NOMO-1 treated with DMSO at 0.1 percent for 48 hours (cell line): Measurements from ENCODE around the gene NLRC4.
"Not testable (repeated sequence)": the region's sequence is repeated elsewhere in the genome, so short reads cannot be mapped to it uniquely, and the experiment has no call there.

Source experiments
- DNase-seq: peaks from one replicate; lab custom pipeline; 2025; ENCODE audit not compliant: unreplicated experiment; lab: John Stamatoyannopoulos, UW

The NLRC4 gene, protein sequence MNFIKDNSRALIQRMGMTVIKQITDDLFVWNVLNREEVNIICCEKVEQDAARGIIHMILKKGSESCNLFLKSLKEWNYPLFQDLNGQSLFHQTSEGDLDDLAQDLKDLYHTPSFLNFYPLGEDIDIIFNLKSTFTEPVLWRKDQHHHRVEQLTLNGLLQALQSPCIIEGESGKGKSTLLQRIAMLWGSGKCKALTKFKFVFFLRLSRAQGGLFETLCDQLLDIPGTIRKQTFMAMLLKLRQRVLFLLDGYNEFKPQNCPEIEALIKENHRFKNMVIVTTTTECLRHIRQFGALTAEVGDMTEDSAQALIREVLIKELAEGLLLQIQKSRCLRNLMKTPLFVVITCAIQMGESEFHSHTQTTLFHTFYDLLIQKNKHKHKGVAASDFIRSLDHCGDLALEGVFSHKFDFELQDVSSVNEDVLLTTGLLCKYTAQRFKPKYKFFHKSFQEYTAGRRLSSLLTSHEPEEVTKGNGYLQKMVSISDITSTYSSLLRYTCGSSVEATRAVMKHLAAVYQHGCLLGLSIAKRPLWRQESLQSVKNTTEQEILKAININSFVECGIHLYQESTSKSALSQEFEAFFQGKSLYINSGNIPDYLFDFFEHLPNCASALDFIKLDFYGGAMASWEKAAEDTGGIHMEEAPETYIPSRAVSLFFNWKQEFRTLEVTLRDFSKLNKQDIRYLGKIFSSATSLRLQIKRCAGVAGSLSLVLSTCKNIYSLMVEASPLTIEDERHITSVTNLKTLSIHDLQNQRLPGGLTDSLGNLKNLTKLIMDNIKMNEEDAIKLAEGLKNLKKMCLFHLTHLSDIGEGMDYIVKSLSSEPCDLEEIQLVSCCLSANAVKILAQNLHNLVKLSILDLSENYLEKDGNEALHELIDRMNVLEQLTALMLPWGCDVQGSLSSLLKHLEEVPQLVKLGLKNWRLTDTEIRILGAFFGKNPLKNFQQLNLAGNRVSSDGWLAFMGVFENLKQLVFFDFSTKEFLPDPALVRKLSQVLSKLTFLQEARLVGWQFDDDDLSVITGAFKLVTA

GRCh38 chr2:32264422-32265105 lies at the start of gene NLRC4:
TSS of gene NLRC4 (minus strand) at chr2:32264886. CDS start at chr2:32256775, 8,111 bp downstream.
- DNase-seq: peak; percentile 94

GRCh38 chr2:32310577-32310976 lies 45.9 kb upstream of the NLRC4 start:
- no peak for DNase-seq

- DNase-seq: not testable (repeated sequence)
Measured at GRCh38 chr2:32293966-32294562, 29.4 kb upstream of the NLRC4 start.

GRCh38 chr2:32293493-32293892 lies 28.8 kb upstream of the NLRC4 start:
- DNase-seq: not testable (repeated sequence)

- no peak for DNase-seq
Measured at GRCh38 chr2:32291746-32292145, 27.1 kb upstream of the NLRC4 start.

GRCh38 chr2:32290000-32290339 lies 25.3 kb upstream of the NLRC4 start:
- no peak for DNase-seq

- DNase-seq: peak; percentile 95
Measured at GRCh38 chr2:32289165-32289999, 24.7 kb upstream of the NLRC4 start.

GRCh38 chr2:32284321-32284720 lies 19.6 kb upstream of the NLRC4 start:
- DNase-seq: peak; percentile 5

- peak; percentile 5 for DNase-seq
Measured at GRCh38 chr2:32278478-32278853, 13.8 kb upstream of the NLRC4 start.

GRCh38 chr2:32277674-32278477 lies 13.2 kb upstream of the NLRC4 start, which contains the start of gene YIPF4:
TSS of gene YIPF4 (plus strand) at chr2:32277904. CDS start at chr2:32278156, 252 bp downstream.
- DNase-seq: peak; percentile 89

GRCh38 chr2:32277363-32277673 lies 12.6 kb upstream of the NLRC4 start:
- DNase-seq: no peak

- not testable (repeated sequence) for DNase-seq
Measured at GRCh38 chr2:32275790-32276189, 11.1 kb upstream of the NLRC4 start.

DNA sequence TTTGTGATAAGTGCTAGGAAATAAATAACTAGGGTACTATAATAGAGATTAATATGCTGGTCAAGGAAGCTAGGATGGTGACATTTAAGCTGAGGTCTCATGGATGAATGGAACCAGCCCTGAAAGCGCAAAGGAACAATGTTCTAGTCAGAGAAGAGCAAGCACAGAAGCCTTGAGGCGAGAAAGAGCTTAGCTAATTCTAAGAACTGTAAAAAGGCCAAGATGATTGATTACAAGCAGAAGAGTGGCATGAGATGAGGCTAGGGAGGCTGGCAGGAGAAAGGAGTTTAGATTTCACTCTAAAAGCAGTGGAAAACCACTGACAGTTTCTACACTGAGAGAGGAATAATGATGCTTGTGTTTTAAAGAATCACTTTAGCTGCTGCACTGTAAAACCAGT lies 9.6 kb upstream of the NLRC4 start:
- DNase-seq: no peak

- DNase-seq: no peak
Measured at GRCh38 chr2:32272279-32272678, 7.6 kb upstream of the NLRC4 start.

GRCh38 chr2:32271063-32271462 lies 6.4 kb upstream of the NLRC4 start:
- no peak for DNase-seq

GRCh38 chr2:32262105-32262504 lies 2.6 kb downstream of the NLRC4 start:
- peak; percentile 95 for DNase-seq

DNA sequence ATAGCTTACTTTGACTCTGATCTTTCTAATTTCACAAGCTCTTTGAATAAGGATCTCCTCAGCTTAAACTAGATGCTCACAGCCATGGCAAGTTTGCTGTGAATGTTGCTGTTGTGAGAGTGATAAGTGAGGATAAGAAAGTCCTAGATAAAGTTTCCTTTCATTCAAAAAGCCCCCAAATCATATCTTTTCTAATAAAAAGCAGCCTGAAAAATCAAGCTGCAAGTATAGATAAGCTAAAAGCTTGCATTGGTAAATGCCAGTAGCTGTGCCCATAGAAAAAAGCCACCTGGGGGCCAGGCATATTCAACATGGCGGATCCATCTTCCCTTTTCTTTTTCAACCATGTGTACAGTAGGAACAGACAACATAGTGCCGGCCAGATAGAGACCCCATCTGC lies 4.3 kb downstream of the NLRC4 start:
- DNase-seq: no peak

- DNase-seq: no peak
Measured at GRCh38 chr2:32258242-32258641, 6.4 kb downstream of the NLRC4 start.

DNA sequence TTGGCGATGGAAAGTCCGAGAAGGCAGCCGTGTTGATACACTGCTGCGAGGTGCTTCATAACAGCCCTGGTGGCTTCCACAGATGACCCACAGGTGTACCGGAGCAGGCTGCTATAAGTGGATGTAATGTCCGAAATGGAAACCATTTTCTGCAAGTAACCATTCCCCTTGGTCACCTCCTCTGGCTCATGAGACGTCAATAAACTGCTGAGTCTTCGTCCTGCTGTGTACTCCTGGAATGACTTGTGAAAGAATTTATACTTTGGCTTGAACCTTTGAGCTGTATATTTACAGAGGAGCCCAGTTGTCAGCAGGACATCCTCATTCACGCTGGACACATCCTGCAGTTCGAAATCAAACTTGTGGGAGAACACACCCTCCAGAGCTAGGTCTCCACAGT lies 14.4 kb downstream of the NLRC4 start:
- DNase-seq: no peak
